HG03097 (cell line): ENCODE measurements around the gene CCDC146.
"Not testable (repeated sequence)": the region's sequence is repeated elsewhere in the genome, so short reads cannot be mapped to it uniquely, and the experiment has no call there.

Experiments used
- ATAC-seq: cut with Tn5 transposase; IDR thresholded peaks from one replicate; pipeline ENCODE4 v1.9.1; 2021; ENCODE audit not compliant: unreplicated experiment, low FRiP score

CCDC146 gene

GRCh38 chr7:77199013-77199966 lies 76.9 kb downstream of the CCDC146 start, which contains the start of gene FGL2:
Gene FGL2, minus strand, starts transcription at chr7:77199819. Its CDS starts 26 bp downstream, at chr7:77199793.
- no peak for ATAC-seq

- ATAC-seq = no peak
Observed at GRCh38 chr7:77200542-77200941, 78.1 kb downstream of the CCDC146 start.

GRCh38 chr7:77202481-77202976 lies 80.1 kb downstream of the CCDC146 start:
- ATAC-seq = peak; percentile 90

- ATAC-seq = no peak
Observed at GRCh38 chr7:77205706-77206105, 83.3 kb downstream of the CCDC146 start.

GRCh38 chr7:77208416-77208815 lies 86.0 kb downstream of the CCDC146 start:
- no peak for ATAC-seq

GRCh38 chr7:77209479-77210139 lies 87.2 kb downstream of the CCDC146 start:
- ATAC-seq = no peak

GRCh38 chr7:77216181-77216845 lies 93.9 kb downstream of the CCDC146 start:
- ATAC-seq = no peak

- ATAC-seq = no peak
Observed at GRCh38 chr7:77217474-77218185, 95.2 kb downstream of the CCDC146 start.

GRCh38 chr7:77219701-77220331 lies 97.4 kb downstream of the CCDC146 start:
- ATAC-seq = not testable (repeated sequence)

- ATAC-seq = no peak
Observed at GRCh38 chr7:77222065-77222464, 99.7 kb downstream of the CCDC146 start.

- no peak for ATAC-seq
Observed at GRCh38 chr7:77222819-77223218, 100.4 kb downstream of the CCDC146 start.

- ATAC-seq = no peak
Observed at GRCh38 chr7:77223261-77223660, 100.8 kb downstream of the CCDC146 start.

GRCh38 chr7:77226357-77226839 lies 104.0 kb downstream of the CCDC146 start:
- ATAC-seq = no peak

- ATAC-seq = not testable (repeated sequence)
Observed at GRCh38 chr7:77228795-77229194, 106.4 kb downstream of the CCDC146 start.

GRCh38 chr7:77232467-77232866 lies 110.1 kb downstream of the CCDC146 start:
- ATAC-seq = no peak

- no peak for ATAC-seq
Observed at GRCh38 chr7:77235276-77235675, 112.9 kb downstream of the CCDC146 start.

- no peak for ATAC-seq
Observed at GRCh38 chr7:77238703-77239136, 116.3 kb downstream of the CCDC146 start.

- no peak for ATAC-seq
Observed at GRCh38 chr7:77239471-77239870, 117.1 kb downstream of the CCDC146 start.

- no peak for ATAC-seq
Observed at GRCh38 chr7:77242068-77242467, 119.7 kb downstream of the CCDC146 start.

GRCh38 chr7:77242554-77242953 lies 120.1 kb downstream of the CCDC146 start:
- no peak for ATAC-seq
